ENCODE data around the gene RAVER2. TPM values are rescaled to one million over a fixed set of nuclear protein-coding genes. Genes with fewer than 3 reads are reported as not detected.

RAVER2 gene
- total RNA-seq, 1 experiment from 2014 or later, result 13.3 TPM

- no peaks in the 10 kb centered on the region for H3K9me3 ChIP-seq (ENCODE audit: control insufficient read depth, low read depth, low read length)
- peaks cover 2% of the 10 kb centered on the region; the same call in 1 of the 2 replicates for H3K4me1 ChIP-seq (ENCODE audit: insufficient read depth, low read length)
- peaks cover 7% of the 10 kb centered on the region for H3K23me2 ChIP-seq (ENCODE audit: insufficient read length, low read depth, low read length, poor library complexity, severe bottlenecking)
- no peak overlapping the region for H3K18ac ChIP-seq (ENCODE audit: insufficient read length, low read depth, low read length)
- no peak overlapping the region for H3K9ac ChIP-seq (ENCODE audit: extremely low read depth, insufficient read length, low read length)
- H3K27ac Mint-ChIP-seq, result peak overlapping the region in 1 of 3 experiments; percentile 80; a peak in 1 of 7 replicates
- no peak overlapping the region for H2BK12ac ChIP-seq (ENCODE audit: insufficient read length, low read depth, low read length)
- no peak overlapping the region for H3K23ac ChIP-seq (ENCODE audit: insufficient read length, low read depth, low read length)
- H3K4me3 Mint-ChIP-seq, result peak overlapping the region; percentile 71 to 88
- no peak overlapping the region for H4K91ac ChIP-seq (ENCODE audit: insufficient read length, low read depth, low read length)
- H3K4ac ChIP-seq (ENCODE audit: low read depth, low read length), result no peak overlapping the region
- no peaks in the 10 kb centered on the region; the same call in 1 of the 2 replicates for H3K79me2 ChIP-seq (ENCODE audit: insufficient read depth, low read length)
- H3K9me3 Mint-ChIP-seq, result no peaks in the 10 kb centered on the region
- TF ChIP-seq CTCF (conservative IDR thresholded peaks at IDR 0.05), result no peak
- no peak overlapping the region for H3K14ac ChIP-seq (ENCODE audit: insufficient read depth, low read length)
- H3K79me1 ChIP-seq (ENCODE audit: insufficient read depth, low read depth, low read length, poor library complexity, severe bottlenecking), result no peaks in the 10 kb centered on the region
- no peak overlapping the region for H3K27ac ChIP-seq (ENCODE audit: insufficient read length, low read depth, low read length)
- H2AK5ac ChIP-seq (ENCODE audit: insufficient read length, low read length), result no peak overlapping the region
- H2BK120ac ChIP-seq (ENCODE audit: low read depth, low read length, poor library complexity, severe bottlenecking), result no peak overlapping the region
- H2BK15ac ChIP-seq (ENCODE audit: low read depth, low read length), result no peak overlapping the region
- no peaks in the 10 kb centered on the region for H3K36me3 Mint-ChIP-seq (ENCODE audit: insufficient read depth in 1 of 3, low read depth in 3 of 3)
- H4K20me1 ChIP-seq (ENCODE audit: control insufficient read depth, insufficient read depth, insufficient read length), result no peaks in the 10 kb centered on the region
- no peak overlapping the region for H4K8ac ChIP-seq (replicated peaks; ENCODE audit: insufficient read length, low read depth, low read length)
- no peak overlapping the region for H2BK20ac ChIP-seq (ENCODE audit: low read depth, low read length, poor library complexity, severe bottlenecking)
- no peak overlapping the region for H3T11ph ChIP-seq (ENCODE audit: low read length)
- no CpG with 5 or more reads among the region's 4 CpGs for WGBS (ENCODE audit: extremely low coverage, insufficient read length, low lambda C conversion rate)
- no peak overlapping the region for H2AFZ ChIP-seq (ENCODE audit: low read length)
- H2BK5ac ChIP-seq (ENCODE audit: insufficient read length, low read length), result no peak overlapping the region
- DNase-seq, result no peak
- H3K4me1 Mint-ChIP-seq, result peaks cover 17 to 22% of the 10 kb centered on the region in 2 experiments
- no peaks in the 10 kb centered on the region for H3K27me3 ChIP-seq (ENCODE audit: insufficient read depth, low read length)
- H3K4me2 ChIP-seq (ENCODE audit: insufficient read depth, insufficient read length, low read length), result peak overlapping the region; percentile 39
- H4K5ac ChIP-seq (ENCODE audit: insufficient read length, low read depth, low read length), result no peak overlapping the region
- no peak overlapping the region for H3K56ac ChIP-seq (ENCODE audit: insufficient read length, low read depth, low read length)
- H3K27me3 Mint-ChIP-seq (ENCODE audit: low read depth), result peaks cover 32% of the 10 kb centered on the region
Observed at GRCh38 chr1:64743954-64744491, 852 bp upstream of the RAVER2 start.

All from H9 (cell line).